Measurements from ENCODE around the gene ZNF584.

The ZNF584 gene

GRCh38 chr19:58466760-58467589, 58.5 kb downstream of the ZNF584 start, which contains the start of gene ZNF324:
Gene ZNF324 (plus strand): TSS chr19:58467080. CDS start chr19:58469186, 2,106 bp downstream.
- peak; percentile 95 for DNase-seq

Data from NCI-H2171 treated with DMSO at 0.1 percent for 48 hours (cell line).